ENCODE results near the gene CCDC78.

The CCDC78 gene

GRCh38 chr16:711084-711483 is 15.2 kb downstream of the CCDC78 start:
- no peaks in the 10 kb centered on the region for H3K9me2 ChIP-seq (replicated peaks; ENCODE audit: insufficient read depth, low read length)
- H2AFZ ChIP-seq (ENCODE audit: low read depth, low read length, severe bottlenecking): no peak overlapping the region
- H3K79me2 ChIP-seq (ENCODE audit: insufficient read depth, low read length): no peaks in the 10 kb centered on the region
- H3K27me3 ChIP-seq (ENCODE audit: low read length): no peaks in the 10 kb centered on the region
- H3K4me2 ChIP-seq (ENCODE audit: low read depth, low read length, poor library complexity, severe bottlenecking): no peak overlapping the region
- H3K4me3 ChIP-seq (ENCODE audit: insufficient read depth, low read length, poor library complexity, severe bottlenecking): no peak overlapping the region
- H3K36me3 ChIP-seq (ENCODE audit: low read length): no peaks in the 10 kb centered on the region
- no peaks in the 10 kb centered on the region for H3F3A ChIP-seq (ENCODE audit: insufficient read depth)
- TF ChIP-seq CTCF (IDR thresholded peaks at IDR 0.05; ENCODE audit: insufficient read depth, low read length, poor library complexity, severe bottlenecking) (no peak), EZH2phosphoT487 (conservative IDR thresholded peaks at IDR 0.05; ENCODE audit: low read length) (no peak)
- H3K9me3 ChIP-seq (ENCODE audit: insufficient read depth, low read length): no peaks in the 10 kb centered on the region
- no peak overlapping the region for H3K9ac ChIP-seq (ENCODE audit: low read length)
- H4K20me1 ChIP-seq (ENCODE audit: low read depth, low read length): no peaks in the 10 kb centered on the region
- no peak overlapping the region for H3K27ac ChIP-seq (ENCODE audit: low read depth, low read length)

GRCh38 chr16:710500-711075 is 15.7 kb downstream of the CCDC78 start:
- Histone ChIP-seq H3F3A (ENCODE audit: insufficient read depth) (no peaks in the 10 kb centered on the region), H3K36me3 (ENCODE audit: low read length) (no peaks in the 10 kb centered on the region), H3K27me3 (ENCODE audit: low read length) (no peaks in the 10 kb centered on the region), H3K9me2 (replicated peaks; ENCODE audit: insufficient read depth, low read length) (no peaks in the 10 kb centered on the region), H3K9me3 (ENCODE audit: insufficient read depth, low read length) (no peaks in the 10 kb centered on the region), H3K4me3 (ENCODE audit: insufficient read depth, low read length, poor library complexity, severe bottlenecking) (no peak overlapping the region), H4K20me1 (ENCODE audit: low read depth, low read length) (no peaks in the 10 kb centered on the region), H3K27ac (ENCODE audit: low read depth, low read length) (no peak overlapping the region), H3K9ac (ENCODE audit: low read length) (no peak overlapping the region), H2AFZ (ENCODE audit: low read depth, low read length, severe bottlenecking) (no peak overlapping the region), H3K4me2 (ENCODE audit: low read depth, low read length, poor library complexity, severe bottlenecking) (no peak overlapping the region), H3K79me2 (ENCODE audit: insufficient read depth, low read length) (no peaks in the 10 kb centered on the region)
- TF ChIP-seq EZH2phosphoT487 (conservative IDR thresholded peaks at IDR 0.05; ENCODE audit: low read length) (no peak), CTCF (IDR thresholded peaks at IDR 0.05; ENCODE audit: insufficient read depth, low read length, poor library complexity, severe bottlenecking) (no peak)

- no peak overlapping the region for H3K4me3 ChIP-seq (ENCODE audit: insufficient read depth, low read length, poor library complexity, severe bottlenecking)
These were observed 16.4 kb downstream of the CCDC78 start for GRCh38 chr16:709566-710499.

More at GRCh38 chr16:709566-710499, 16.4 kb downstream of the CCDC78 start:
- no peak overlapping the region for H3K9ac ChIP-seq (ENCODE audit: low read length)
- no peaks in the 10 kb centered on the region for H3K27me3 ChIP-seq (ENCODE audit: low read length)
- no peak overlapping the region for H2AFZ ChIP-seq (ENCODE audit: low read depth, low read length, severe bottlenecking)
- no peak overlapping the region for H3K4me2 ChIP-seq (ENCODE audit: low read depth, low read length, poor library complexity, severe bottlenecking)
- H3K9me3 ChIP-seq (ENCODE audit: insufficient read depth, low read length): no peaks in the 10 kb centered on the region
- H3F3A ChIP-seq (ENCODE audit: insufficient read depth): no peaks in the 10 kb centered on the region
- H3K9me2 ChIP-seq (replicated peaks; ENCODE audit: insufficient read depth, low read length): no peaks in the 10 kb centered on the region
- no peaks in the 10 kb centered on the region for H3K79me2 ChIP-seq (ENCODE audit: insufficient read depth, low read length)
- H3K36me3 ChIP-seq (ENCODE audit: low read length): no peaks in the 10 kb centered on the region
- no peaks in the 10 kb centered on the region for H4K20me1 ChIP-seq (ENCODE audit: low read depth, low read length)
- TF ChIP-seq EZH2phosphoT487 (conservative IDR thresholded peaks at IDR 0.05; ENCODE audit: low read length): no peak
- no peak for TF ChIP-seq CTCF (IDR thresholded peaks at IDR 0.05; ENCODE audit: insufficient read depth, low read length, poor library complexity, severe bottlenecking)
- H3K27ac ChIP-seq (ENCODE audit: low read depth, low read length): no peak overlapping the region
